H1 (cell line): ENCODE measurements around the gene UBE2Q2. TPM values are rescaled to one million over a fixed set of nuclear protein-coding genes. Genes with fewer than 3 reads are reported as not detected.

Experiments used
- CTCF ChIA-PET: fragments of 300-600 bp; sonication (Branson Sonifier 250); formaldehyde crosslinking; loops from one replicate; lab custom pipeline; 2021; ENCODE audit not compliant: partially characterized antibody; lab: Charles Lee
- POLR2A ChIA-PET: fragments of 300-600 bp; sonication (Branson Sonifier 250); formaldehyde crosslinking; loops from one replicate; lab custom pipeline; 2021; ENCODE audit warnings: inconsistent platforms; ENCODE audit not compliant: partially characterized antibody; lab: Charles Lee
- DNase-seq, 2 experiments: peaks; one replicate each; pipeline versions ENCODE4 v3.0.0 to v3.0.0-alpha.2; 2010 to 2022; ENCODE audit warnings: low spot score in 2 of 2, low read depth in 1 of 2, mixed read lengths in 1 of 2
- FAIRE-seq: peaks from 2 replicates; lab custom pipeline; 2011; peaks lifted over from hg19 to GRCh38; lab: Jason Lieb, UNC
- H2AFZ ChIP-seq: 2 replicates; pipeline ENCODE4 v1.8.1; 2012; ENCODE audit warnings: low read length, inconsistent platforms
- H2AK5ac ChIP-seq: 2 replicates; pipeline ENCODE4 v1.6.1; 2013; ENCODE audit warnings: low read depth, low read length
- H2BK120ac ChIP-seq: replicated peaks from 2 replicates; pipeline ENCODE3; 2013; ENCODE audit warnings: low read depth, low read length, inconsistent platforms
- H2BK12ac ChIP-seq: 2 replicates; pipeline ENCODE4 v1.6.1; 2013; ENCODE audit warnings: low read depth, low read length
- H2BK15ac ChIP-seq: 2 replicates; pipeline ENCODE4 v1.6.1; 2013; ENCODE audit warnings: low read length
- H2BK20ac ChIP-seq: 2 replicates; pipeline ENCODE4 v1.6.1; 2013; ENCODE audit warnings: low read length
- H2BK5ac ChIP-seq: 2 replicates; pipeline ENCODE4 v1.6.1; 2013; ENCODE audit warnings: low read depth, low read length
- H3K14ac ChIP-seq: 2 replicates; pipeline ENCODE4 v1.6.1; 2013; ENCODE audit warnings: inconsistent platforms; ENCODE audit not compliant: insufficient read length
- H3K18ac ChIP-seq: 2 replicates; pipeline ENCODE4 v1.6.1; 2013; ENCODE audit warnings: low read length; ENCODE audit errors: extremely low read depth
- H3K23ac ChIP-seq: 2 replicates; pipeline ENCODE4 v1.6.1; 2013; ENCODE audit warnings: inconsistent platforms; ENCODE audit not compliant: insufficient read length
- H3K23me2 ChIP-seq: 2 replicates; pipeline ENCODE4 v1.6.1; 2013; ENCODE audit warnings: low read depth, low read length
- H3K27ac ChIP-seq: 2 replicates; pipeline ENCODE4 v1.6.1; 2011; ENCODE audit warnings: low read depth, low read length, inconsistent platforms
- H3K27me3 ChIP-seq, 4 experiments: replicated peaks in 1 of 4; 1 replicate in 1 of 4; 2 replicates in 3 of 4; pipeline versions ENCODE4 v1.6.1 to v1.8.1; 2011 to 2013; ENCODE audit warnings: low read length in 3 of 4, mild to moderate bottlenecking in 3 of 4, inconsistent platforms in 2 of 4, mixed read lengths in 2 of 4, moderate library complexity in 1 of 4; ENCODE audit not compliant: control insufficient read depth in 3 of 4, insufficient read depth in 3 of 4; ENCODE audit errors: extremely low read depth in 1 of 4
- H3K36me3 ChIP-seq, 4 experiments: 2 replicates each; pipeline versions ENCODE4 v1.6.1 to v1.8.1; 2011 to 2013; ENCODE audit warnings: mild to moderate bottlenecking in 4 of 4, low read length in 3 of 4, moderate library complexity in 2 of 4, control low read depth in 1 of 4, inconsistent platforms in 1 of 4; ENCODE audit not compliant: insufficient read depth in 4 of 4, control insufficient read depth in 2 of 4
- H3K4ac ChIP-seq: replicated peaks from 2 replicates; pipeline ENCODE3; 2013; ENCODE audit warnings: low read length, low read depth, mixed read lengths, inconsistent platforms; ENCODE audit not compliant: insufficient read length
- H3K4me1 ChIP-seq, 4 experiments: replicated peaks in 1 of 4; 1 replicate in 1 of 4; 2 replicates in 3 of 4; pipeline versions ENCODE4 v1.6.1 to v1.8.1; 2011 to 2013; ENCODE audit warnings: low read length in 3 of 4, inconsistent platforms in 2 of 4, mixed read lengths in 1 of 4; ENCODE audit not compliant: insufficient read depth in 4 of 4, control insufficient read depth in 3 of 4
- H3K4me2 ChIP-seq, 2 experiments: 2 replicates each; pipeline versions ENCODE4 v1.6.1 to v1.8.1; 2011 to 2013; ENCODE audit warnings: low read depth in 2 of 2, low read length in 2 of 2, control low read depth in 1 of 2, inconsistent platforms in 1 of 2, mild to moderate bottlenecking in 1 of 2; ENCODE audit not compliant: insufficient read depth in 1 of 2
- H3K4me3 ChIP-seq, 4 experiments: fragments of 200-600, 300-600 bp in 1 of 4; sonication (generic), shearing (Covaris generic), sonication (Bioruptor Twin) in 1 of 4; 2 replicates each; pipeline versions ENCODE4 v1.5.1 to v1.8.1; 2011 to 2016; ENCODE audit warnings: low read length in 4 of 4, low read depth in 3 of 4, control low read depth in 2 of 4, inconsistent platforms in 2 of 4, mild to moderate bottlenecking in 2 of 4, mixed read lengths in 1 of 4, moderate library complexity in 1 of 4; ENCODE audit not compliant: insufficient read depth in 2 of 4; ENCODE audit errors: extremely low read depth in 1 of 4
- H3K56ac ChIP-seq: replicated peaks from 2 replicates; pipeline ENCODE3; 2013; ENCODE audit warnings: low read depth, mild to moderate bottlenecking, mixed read lengths, low read length, inconsistent platforms; ENCODE audit not compliant: insufficient read length
- H3K79me1 ChIP-seq: 2 replicates; pipeline ENCODE4 v1.6.1; 2013; ENCODE audit warnings: low read depth, low read length, control low read depth
- H3K79me2 ChIP-seq, 2 experiments: 2 replicates each; pipeline versions ENCODE4 v1.6.1 to v1.8.1; 2012 to 2013; ENCODE audit warnings: low read length in 2 of 2, mild to moderate bottlenecking in 2 of 2, inconsistent platforms in 1 of 2; ENCODE audit not compliant: insufficient read depth in 2 of 2, control insufficient read depth in 1 of 2
- H3K9ac ChIP-seq, 4 experiments: replicated peaks in 1 of 4; 1 replicate in 1 of 4; 2 replicates in 3 of 4; pipeline versions ENCODE4 v1.6.1 to v1.8.1; 2011 to 2013; ENCODE audit warnings: low read depth in 3 of 4, low read length in 3 of 4, control low read depth in 2 of 4, mild to moderate bottlenecking in 2 of 4, moderate library complexity in 2 of 4, inconsistent platforms in 1 of 4; ENCODE audit errors: extremely low read depth in 1 of 4
- H3K9me3 ChIP-seq, 2 experiments: 2 replicates each; pipeline versions ENCODE4 v1.6.1 to v1.8.1; 2012 to 2013; ENCODE audit warnings: mild to moderate bottlenecking in 2 of 2, moderate library complexity in 2 of 2, control low read depth in 1 of 2, inconsistent platforms in 1 of 2, low read depth in 1 of 2, low read length in 1 of 2, mixed read lengths in 1 of 2; ENCODE audit not compliant: insufficient read depth in 2 of 2
- H4K20me1 ChIP-seq, 2 experiments: replicated peaks in 1 of 2; 2 replicates each; pipeline versions ENCODE3 to v1.8.1; 2011 to 2013; ENCODE audit warnings: inconsistent platforms in 2 of 2, low read length in 2 of 2, mild to moderate bottlenecking in 1 of 2; ENCODE audit not compliant: insufficient read depth in 2 of 2, control insufficient read depth in 1 of 2
- H4K5ac ChIP-seq: 2 replicates; pipeline ENCODE4 v1.6.1; 2013; ENCODE audit warnings: low read length, low read depth, mixed read lengths, inconsistent platforms; ENCODE audit not compliant: insufficient read length
- H4K8ac ChIP-seq: 2 replicates; pipeline ENCODE4 v1.8.0; 2013; ENCODE audit warnings: mild to moderate bottlenecking, moderate library complexity, low read length, inconsistent platforms; ENCODE audit not compliant: insufficient read depth; ENCODE audit errors: extremely low read depth
- H4K91ac ChIP-seq: replicated peaks from 2 replicates; pipeline ENCODE3; 2013; ENCODE audit warnings: low read length, mixed read lengths, inconsistent platforms; ENCODE audit not compliant: insufficient read length
- BRCA1 ChIP-seq: IDR thresholded peaks from 2 replicates; pipeline ENCODE4 v1.6.1; 2012; ENCODE audit warnings: low read depth, low read length, improper control_type of control experiment
- CBX8 ChIP-seq: fragments of 300-800, 300-1000 bp; sonication (generic); IDR thresholded peaks from 2 replicates; pipeline ENCODE4 v1.7.1; 2016; ENCODE audit warnings: low read depth, low read length, borderline replicate concordance
- CREB1 ChIP-seq: IDR thresholded peaks from 2 replicates; pipeline ENCODE4 v1.6.1; 2012; ENCODE audit warnings: inconsistent platforms
- HDAC6 ChIP-seq: IDR thresholded peaks from one replicate; pipeline ENCODE4 v1.7.1; 2012; ENCODE audit warnings: low read depth, mild to moderate bottlenecking, inconsistent platforms, low read length, moderate library complexity
- RFX5 ChIP-seq: IDR thresholded peaks from 2 replicates; pipeline ENCODE4 v1.6.1; 2011; ENCODE audit warnings: low read depth, low read length, improper control_type of control experiment, borderline replicate concordance
- TAF1 ChIP-seq: IDR thresholded peaks from 2 replicates; pipeline ENCODE4 v1.6.1; 2011; ENCODE audit warnings: mild to moderate bottlenecking, low read depth, low read length
- TAF7 ChIP-seq: optimal IDR thresholded peaks from 2 replicates; pipeline ENCODE3; 2011; ENCODE audit warnings: low read depth, mild to moderate bottlenecking, inconsistent platforms, low read length, moderate library complexity, borderline replicate concordance
- TEAD4 ChIP-seq: IDR thresholded peaks from 2 replicates; pipeline ENCODE4 v1.6.1; 2012; ENCODE audit warnings: low read depth, low read length, inconsistent platforms, mixed read lengths
- WGBS, 2 experiments: shearing (Covaris generic) in 1 of 2; methylation state at CpG; one replicate each; pipeline versions ENCODE4 v1.1.6 to v1.1.7; 2013 to 2015; ENCODE audit warnings: low lambda C conversion rate in 2 of 2, mixed read lengths in 2 of 2, inconsistent platforms in 1 of 2, low coverage in 1 of 2, missing lambda C conversion rate in 1 of 2; ENCODE audit not compliant: insufficient replicate concordance in 2 of 2, insufficient coverage in 1 of 2, insufficient read length in 1 of 2; ENCODE audit errors: extremely low coverage in 1 of 2, missing lambda C conversion rate in 1 of 2; 5-methylcytosine and 5-hydroxymethylcytosine counted together
- polyA plus RNA-seq, 7 experiments: library from polyadenylated mRNA; depleted of rRNA in 3 of 7; stranded (reverse) in 5 of 7; unstranded in 2 of 7; fragments of >200 nt in 5 of 7; fragments of 200-250 nt in 2 of 7; gene quantifications; 1 replicate in 5 of 7; 2 replicates in 1 of 7; 4 replicates in 1 of 7; pipeline versions ENCODE4 v1.2.1 to v1.2.3, GENCODE V29; 2011 to 2013; ENCODE audit warnings: missing spikeins in 2 of 7, mixed read lengths in 2 of 7
- total RNA-seq: library from RNA; stranded (reverse); fragmentation: NEBNext Ultra II Directional; extraction: Animal tissue kit (Norgen Biotek cat#: 25700); gene quantifications from 2 replicates; pipeline ENCODE4 v1.2.1, GENCODE V29; 2021
- TF ChIP-seq, protein P1 (sequence below): IDR thresholded peaks from 2 replicates; pipeline ENCODE4 v1.6.1; 2011; ENCODE audit warnings: low read depth, mild to moderate bottlenecking, low read length; ENCODE audit not compliant: insufficient read depth

Gene UBE2Q2
- total and polyA plus RNA-seq, 2 of the 8 experiments (the other 6 are each of a cell fraction or from before 2014, with no cell fraction given), result 10.1 to 22.7 TPM

DNA sequence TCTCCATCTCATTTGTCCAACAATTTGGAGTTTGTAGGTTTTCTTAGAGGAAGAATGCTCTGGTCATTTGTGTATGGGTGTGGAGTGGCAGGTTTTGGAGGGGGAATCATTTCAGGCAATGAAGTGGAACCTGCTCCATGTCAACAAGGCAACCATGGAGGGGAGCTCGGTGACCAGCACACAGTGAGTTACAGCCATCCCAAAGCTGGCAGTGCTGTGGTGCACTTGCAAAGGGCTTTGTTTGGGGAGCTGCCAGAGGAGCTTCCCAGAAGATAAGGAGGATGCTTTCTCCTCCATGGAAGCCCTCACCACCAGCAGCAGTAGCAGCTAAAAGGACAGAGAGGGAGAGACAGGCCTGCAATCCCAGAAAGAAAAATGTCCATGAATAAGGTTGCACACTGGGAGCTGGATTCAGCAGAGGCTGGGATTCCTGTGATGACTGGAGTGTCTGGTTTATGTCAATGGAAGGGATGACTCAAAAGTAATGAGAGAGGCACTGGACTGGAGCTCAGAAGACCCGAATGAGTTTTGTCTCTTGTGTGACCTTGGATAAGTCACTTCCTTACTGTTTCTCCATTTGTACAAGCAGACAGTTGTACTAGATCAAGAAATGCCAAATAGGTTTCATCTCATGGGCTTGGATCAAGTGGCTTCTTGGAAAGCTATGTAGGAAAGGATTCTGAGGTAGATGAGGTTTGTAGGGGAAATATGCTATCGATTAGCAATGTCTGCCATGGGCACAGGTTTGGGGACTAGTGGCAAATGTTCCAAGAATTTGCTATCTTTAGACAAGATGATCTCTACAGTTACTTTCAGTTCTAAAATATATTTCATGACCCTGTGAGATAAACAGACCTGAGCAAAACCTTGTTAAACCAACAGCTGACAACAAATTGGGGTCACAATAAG is 27.2 kb upstream of the UBE2Q2 start:
- H3K36me3 ChIP-seq, result no peaks in the 10 kb centered on the region
- H4K8ac ChIP-seq, result no peak overlapping the region
- no peak overlapping the region for H3K9ac ChIP-seq
- no peaks in the 10 kb centered on the region for H4K20me1 ChIP-seq
- no peak overlapping the region for H3K23ac ChIP-seq
- H2BK5ac ChIP-seq, result no peak overlapping the region
- no peaks in the 10 kb centered on the region for H3K4me1 ChIP-seq
- H3K4me3 ChIP-seq, result no peak overlapping the region
- no peak overlapping the region for H3K56ac ChIP-seq
- ChIA-PET CTCF (interaction anchor here (0.8 to 3.8 kb wide), 16 partner anchors 8 to 242 kb away, joined by 3 to 25 read pairs (median 3); no protein-coding TSS in a partner anchor), POLR2A (interaction anchor here (1.1 to 1.5 kb wide), 3 partner anchors 10 to 113 kb away, joined by 3 to 4 read pairs (median 3); partner anchors contain the start of gene UBE2Q2)
- H3K4ac ChIP-seq, result no peak overlapping the region
- TF ChIP-seq BRCA1 (no peak), TAF7 (no peak), CREB1 (no peak), RFX5 (no peak), CBX8 (no peak), TEAD4 (no peak), HDAC6 (no peak), TAF1 (no peak)
- TF ChIP-seq, protein P1, sequence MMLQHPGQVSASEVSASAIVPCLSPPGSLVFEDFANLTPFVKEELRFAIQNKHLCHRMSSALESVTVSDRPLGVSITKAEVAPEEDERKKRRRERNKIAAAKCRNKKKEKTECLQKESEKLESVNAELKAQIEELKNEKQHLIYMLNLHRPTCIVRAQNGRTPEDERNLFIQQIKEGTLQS, result no peak
- H3K27me3 ChIP-seq, result no peaks in the 10 kb centered on the region
- H2BK20ac ChIP-seq, result no peak overlapping the region
- H3K18ac ChIP-seq, result no peak overlapping the region
- H3K79me1 ChIP-seq, result no peaks in the 10 kb centered on the region
- no peaks in the 10 kb centered on the region for H3K79me2 ChIP-seq
- H4K5ac ChIP-seq, result no peak overlapping the region
- H2AFZ ChIP-seq, result 0 out of 2 replicates have a peak overlapping the region, but pooled peaks have one; percentile 52
- H3K27ac ChIP-seq, result no peak overlapping the region
- no peak overlapping the region for H3K4me2 ChIP-seq
- no peak overlapping the region for H2BK120ac ChIP-seq
- H3K14ac ChIP-seq, result no peak overlapping the region
- no peak overlapping the region for H2AK5ac ChIP-seq
- H2BK12ac ChIP-seq, result no peak overlapping the region
- H3K23me2 ChIP-seq, result no peaks in the 10 kb centered on the region
- H4K91ac ChIP-seq, result no peak overlapping the region
- DNase-seq (no peak), FAIRE-seq (no peak)
- 94% methylated on average over 3 of the region's 3 CpGs; no CpG with 5 or more reads in 1 of the 2 experiments for WGBS, 2 experiments
- H3K9me3 ChIP-seq, result no peaks in the 10 kb centered on the region
- H2BK15ac ChIP-seq, result no peak overlapping the region
